Activated CD4-positive, alpha-beta memory T cell treated with anti-CD3 and anti-CD28 coated beads for 36 hours (primary cell): ENCODE results near the gene FBXL13. TPM values are rescaled to one million over a fixed set of nuclear protein-coding genes. Genes with fewer than 3 reads are reported as not detected.
"Not testable (repeated sequence)": the region's sequence is repeated elsewhere in the genome, so short reads cannot be mapped to it uniquely, and the experiment has no call there.

Experiments
- CTCF ChIA-PET: fragments of 350-600 bp; sonication (Branson Sonifier 250); formaldehyde crosslinking; loops from one replicate; lab custom pipeline; 2021; ENCODE audit warnings: antibody characterized with exemption, inconsistent platforms; lab: Charles Lee
- POLR2A ChIA-PET: fragments of 350-600 bp; sonication (Branson Sonifier 250); formaldehyde crosslinking; loops from one replicate; lab custom pipeline; 2021; ENCODE audit warnings: antibody characterized with exemption; lab: Charles Lee
- DNase-seq: peaks from one replicate; pipeline ENCODE4 v3.0.0-alpha.2; 2020
- H3K27ac Mint-ChIP-seq: one replicate; pipeline ENCODE4 v1.8.0; 2021; ENCODE audit warnings: mixed read lengths
- H3K27me3 Mint-ChIP-seq: one replicate; pipeline ENCODE4 v1.8.0; 2021; ENCODE audit warnings: mixed read lengths
- H3K36me3 Mint-ChIP-seq: one replicate; pipeline ENCODE4 v1.8.0; 2021; ENCODE audit warnings: mixed read lengths
- H3K4me1 Mint-ChIP-seq: one replicate; pipeline ENCODE4 v1.8.0; 2021; ENCODE audit warnings: low read depth, mixed read lengths
- H3K4me3 Mint-ChIP-seq: one replicate; pipeline ENCODE4 v1.8.0; 2021; ENCODE audit warnings: mild to moderate bottlenecking, mixed read lengths
- H3K9me3 Mint-ChIP-seq: one replicate; pipeline ENCODE4 v1.8.0; 2021; ENCODE audit warnings: mixed read lengths
- intact Hi-C: fragments of 100-400 bp; cut with micrococcal nuclease; formaldehyde crosslinking; loops from one replicate; pipeline ENCODE4 v1.15.1; 2023
- total RNA-seq, 2 experiments: library from RNA; stranded (reverse); gene quantifications; one replicate each; pipeline ENCODE4 v1.2.3, GENCODE V29; 2021

FBXL13 gene
- total RNA-seq, 2 experiments from 2014 or later = 0.45 to 0.63 TPM

- intact Hi-C loops = no loop called here
- CTCF ChIA-PET = no interaction called here
Measured at GRCh38 chr7:102917436-102918353, 156.9 kb downstream of the FBXL13 start.

GRCh38 chr7:102916881-102917280, 157.7 kb downstream of the FBXL13 start:
- ChIA-PET CTCF (no interaction called here), POLR2A (no interaction called here)
- Mint-ChIP-seq H3K27ac (no peak overlapping the region), H3K4me3 (no peak overlapping the region), H3K36me3 (no peaks in the 10 kb centered on the region), H3K9me3 (no peaks in the 10 kb centered on the region), H3K27me3 (no peaks in the 10 kb centered on the region), H3K4me1 (no peaks in the 10 kb centered on the region)
- intact Hi-C loops = no loop called here
- DNase-seq = no peak

More at GRCh38 chr7:102917436-102918353, 156.9 kb downstream of the FBXL13 start:
- DNase-seq = no peak
- H3K27ac Mint-ChIP-seq = no peak overlapping the region
- H3K4me3 Mint-ChIP-seq = no peak overlapping the region
- H3K4me1 Mint-ChIP-seq = no peaks in the 10 kb centered on the region
- H3K9me3 Mint-ChIP-seq = no peaks in the 10 kb centered on the region
- no peaks in the 10 kb centered on the region for H3K27me3 Mint-ChIP-seq
- POLR2A ChIA-PET = no interaction called here
- no peaks in the 10 kb centered on the region for H3K36me3 Mint-ChIP-seq

- Mint-ChIP-seq H3K9me3 (no peaks in the 10 kb centered on the region), H3K36me3 (no peaks in the 10 kb centered on the region), H3K27ac (no peak overlapping the region), H3K27me3 (no peaks in the 10 kb centered on the region), H3K4me3 (no peak overlapping the region), H3K4me1 (no peaks in the 10 kb centered on the region)
- ChIA-PET CTCF (no interaction called here), POLR2A (no interaction called here)
- no peak for DNase-seq
- intact Hi-C loops = no loop called here
Measured at GRCh38 chr7:102916426-102916825, 158.2 kb downstream of the FBXL13 start.

- DNase-seq = no peak
- H3K27ac Mint-ChIP-seq = no peak overlapping the region
- no peaks in the 10 kb centered on the region for H3K27me3 Mint-ChIP-seq
- intact Hi-C loops = no loop called here
- CTCF ChIA-PET = no interaction called here
- H3K4me1 Mint-ChIP-seq = no peaks in the 10 kb centered on the region
- no peaks in the 10 kb centered on the region for H3K36me3 Mint-ChIP-seq
- POLR2A ChIA-PET = no interaction called here
- no peak overlapping the region for H3K4me3 Mint-ChIP-seq
- H3K9me3 Mint-ChIP-seq = no peaks in the 10 kb centered on the region
Measured at GRCh38 chr7:102914585-102914984, 160.0 kb downstream of the FBXL13 start.

GRCh38 chr7:102913826-102914225, 160.8 kb downstream of the FBXL13 start:
- H3K27ac Mint-ChIP-seq = no peak overlapping the region
- no peaks in the 10 kb centered on the region for H3K36me3 Mint-ChIP-seq
- H3K4me3 Mint-ChIP-seq = no peak overlapping the region
- no peaks in the 10 kb centered on the region for H3K4me1 Mint-ChIP-seq
- H3K27me3 Mint-ChIP-seq = no peaks in the 10 kb centered on the region
- no peaks in the 10 kb centered on the region for H3K9me3 Mint-ChIP-seq
- intact Hi-C loops = no loop called here
- DNase-seq = no peak
- ChIA-PET CTCF (no interaction called here), POLR2A (no interaction called here)

- DNase-seq = no peak
- CTCF ChIA-PET = no interaction called here
- no peaks in the 10 kb centered on the region for H3K27me3 Mint-ChIP-seq
- peaks cover 4% of the 10 kb centered on the region for H3K36me3 Mint-ChIP-seq
- no peak within 1 kb of the TSS for H3K4me3 Mint-ChIP-seq
- H3K9me3 Mint-ChIP-seq = peaks cover under 1% of the 10 kb centered on the region
- POLR2A ChIA-PET = no interaction called here
- H3K4me1 Mint-ChIP-seq = no peaks in the 10 kb centered on the region
- intact Hi-C loops = no loop called here
- H3K27ac Mint-ChIP-seq = no peak within 1 kb of the TSS
Measured at GRCh38 chr7:102912742-102913141, 161.9 kb downstream of the FBXL13 start, which contains the start of gene LRRC17. TSS of gene LRRC17 (plus strand) at chr7:102913000. CDS start at chr7:102933914, 20,914 bp downstream.

GRCh38 chr7:102908676-102909075, 165.9 kb downstream of the FBXL13 start:
- no peaks in the 10 kb centered on the region for H3K4me1 Mint-ChIP-seq
- ChIA-PET CTCF (no interaction called here), POLR2A (interaction anchor here (0.6 kb wide), 1 partner anchor 470 kb away, joined by 4 read pairs; no protein-coding TSS in a partner anchor)
- intact Hi-C loops = no loop called here
- no peak for DNase-seq
- H3K27me3 Mint-ChIP-seq = no peaks in the 10 kb centered on the region
- no peak overlapping the region for H3K27ac Mint-ChIP-seq
- H3K36me3 Mint-ChIP-seq = peaks cover 6% of the 10 kb centered on the region
- H3K9me3 Mint-ChIP-seq = peaks cover 15% of the 10 kb centered on the region
- no peak overlapping the region for H3K4me3 Mint-ChIP-seq

- H3K27me3 Mint-ChIP-seq, H3K4me1 Mint-ChIP-seq, DNase-seq, intact Hi-C loops, H3K4me3 Mint-ChIP-seq, H3K36me3 Mint-ChIP-seq, CTCF ChIA-PET, H3K27ac Mint-ChIP-seq: not testable (repeated sequence)
- POLR2A ChIA-PET = interaction anchor here (0.6 kb wide), 1 partner anchor 22 kb away, joined by 5 read pairs; no protein-coding TSS in a partner anchor
- peaks cover 17% of the 10 kb centered on the region for H3K9me3 Mint-ChIP-seq
Measured at GRCh38 chr7:102903576-102903975, 171.0 kb downstream of the FBXL13 start.

- DNase-seq, CTCF ChIA-PET, H3K27ac Mint-ChIP-seq, H3K27me3 Mint-ChIP-seq, H3K36me3 Mint-ChIP-seq, POLR2A ChIA-PET, intact Hi-C loops, H3K4me1 Mint-ChIP-seq, H3K4me3 Mint-ChIP-seq: not testable (repeated sequence)
- H3K9me3 Mint-ChIP-seq = peaks cover 14% of the 10 kb centered on the region
Measured at GRCh38 chr7:102902052-102902451, 172.5 kb downstream of the FBXL13 start.

- POLR2A ChIA-PET = no interaction called here
- intact Hi-C loops = no loop called here
- no peaks in the 10 kb centered on the region for H3K4me1 Mint-ChIP-seq
- no peaks in the 10 kb centered on the region for H3K27me3 Mint-ChIP-seq
- no peak overlapping the region for H3K27ac Mint-ChIP-seq
- peaks cover under 1% of the 10 kb centered on the region for H3K9me3 Mint-ChIP-seq
- CTCF ChIA-PET = no interaction called here
- H3K4me3 Mint-ChIP-seq = no peak overlapping the region
- H3K36me3 Mint-ChIP-seq = no peaks in the 10 kb centered on the region
- no peak for DNase-seq
Measured at GRCh38 chr7:102898532-102898859, 176.1 kb downstream of the FBXL13 start.

- no peak overlapping the region for H3K27ac Mint-ChIP-seq
- CTCF ChIA-PET = no interaction called here
- intact Hi-C loops = no loop called here
- H3K9me3 Mint-ChIP-seq = no peaks in the 10 kb centered on the region
- H3K27me3 Mint-ChIP-seq = no peaks in the 10 kb centered on the region
- no peak for DNase-seq
- no peaks in the 10 kb centered on the region for H3K36me3 Mint-ChIP-seq
- H3K4me1 Mint-ChIP-seq = no peaks in the 10 kb centered on the region
- POLR2A ChIA-PET = no interaction called here
- no peak overlapping the region for H3K4me3 Mint-ChIP-seq
Measured at GRCh38 chr7:102897856-102898531, 176.6 kb downstream of the FBXL13 start.

GRCh38 chr7:102897211-102897631, 177.4 kb downstream of the FBXL13 start:
- intact Hi-C loops = no loop called here
- DNase-seq = no peak
- ChIA-PET POLR2A (no interaction called here), CTCF (no interaction called here)
- H3K27me3 Mint-ChIP-seq = no peaks in the 10 kb centered on the region
- no peak overlapping the region for H3K4me3 Mint-ChIP-seq
- H3K4me1 Mint-ChIP-seq = no peaks in the 10 kb centered on the region
- no peaks in the 10 kb centered on the region for H3K9me3 Mint-ChIP-seq
- no peaks in the 10 kb centered on the region for H3K36me3 Mint-ChIP-seq
- H3K27ac Mint-ChIP-seq = no peak overlapping the region
